Measurements from ENCODE around the gene TEAD1. TPM values are rescaled to one million over a fixed set of nuclear protein-coding genes. Genes with fewer than 3 reads are reported as not detected.

Gene TEAD1
- polyA plus RNA-seq, 1 donor (not counting 4 experiments of a cell fraction or from before 2014, with no cell fraction given): 32.7 TPM

- DNase-seq (ENCODE audit: low read depth, low spot score) (no peak), FAIRE-seq (no peak)
- Histone ChIP-seq H3K27me3 (ENCODE audit: control insufficient read depth, extremely low read depth, insufficient read depth, low read length) (no peaks in the 10 kb centered on the region), H3K4me3 (ENCODE audit: control insufficient read depth in 2 of 3, extremely low read depth in 1 of 3, insufficient read depth in 2 of 3, low read depth in 1 of 3, low read length in 3 of 3) (no peak overlapping the region), H3K4me2 (ENCODE audit: control insufficient read depth, extremely low read depth, insufficient read depth, low read depth, low read length) (no peak overlapping the region), H3K4me1 (ENCODE audit: control insufficient read depth, extremely low read depth, insufficient read depth, low read length) (peaks cover 2% of the 10 kb centered on the region), H3K9me3 (ENCODE audit: control insufficient read depth, low read depth, low read length) (no peaks in the 10 kb centered on the region), H4K20me1 (ENCODE audit: control insufficient read depth, extremely low read depth, insufficient read depth, low read length) (peaks cover 7% of the 10 kb centered on the region), H3K36me3 (ENCODE audit: control insufficient read depth in 2 of 2, extremely low read depth in 1 of 2, insufficient read depth in 2 of 2, low read length in 2 of 2) (peaks cover 2 to 17% of the 10 kb centered on the region in 2 experiments), H3K27ac (ENCODE audit: control insufficient read depth, insufficient read depth, low read length) (no peak overlapping the region), H3K9ac (ENCODE audit: control insufficient read depth, extremely low read depth, insufficient read depth, low read length) (no peak overlapping the region), H2AFZ (ENCODE audit: control insufficient read depth, low read length) (no peak overlapping the region), H3K79me2 (ENCODE audit: control insufficient read depth, insufficient read depth, low read length) (peaks cover 76% of the 10 kb centered on the region), H3K9me1 (ENCODE audit: control insufficient read depth, extremely low read depth, insufficient read depth, low read length) (peaks cover 6% of the 10 kb centered on the region)
- dilution Hi-C loops (cut with MboI; ENCODE audit: extremely low pct_ligation_motif_present, low sequenced_read_pairs): no loop called here
- TF ChIP-seq EZH2 (IDR thresholded peaks at IDR 0.05; ENCODE audit: low read length) (no peak), CTCF (optimal IDR thresholded peaks at IDR 0.05 in 1 of 3, IDR thresholded peaks at IDR 0.05 in 1 of 3, conservative IDR thresholded peaks at IDR 0.05 in 1 of 3; ENCODE audit: extremely low read depth in 1 of 3, insufficient read depth in 2 of 3, low read length in 3 of 3) (no peak)
Measured at GRCh38 chr11:12783765-12784164, 109.5 kb downstream of the TEAD1 start.

- no peak overlapping the region for H2AFZ ChIP-seq (ENCODE audit: control insufficient read depth, low read length)
- TF ChIP-seq CTCF (optimal IDR thresholded peaks at IDR 0.05 in 1 of 3, IDR thresholded peaks at IDR 0.05 in 1 of 3, conservative IDR thresholded peaks at IDR 0.05 in 1 of 3; ENCODE audit: extremely low read depth in 1 of 3, insufficient read depth in 2 of 3, low read length in 3 of 3) (no peak), EZH2 (IDR thresholded peaks at IDR 0.05; ENCODE audit: low read length) (no peak)
- dilution Hi-C loops (cut with MboI; ENCODE audit: extremely low pct_ligation_motif_present, low sequenced_read_pairs): no loop called here
- H3K79me2 ChIP-seq (ENCODE audit: control insufficient read depth, insufficient read depth, low read length): peaks cover 77% of the 10 kb centered on the region
- H3K27me3 ChIP-seq (ENCODE audit: control insufficient read depth, extremely low read depth, insufficient read depth, low read length): no peaks in the 10 kb centered on the region
- no peaks in the 10 kb centered on the region for H3K9me3 ChIP-seq (ENCODE audit: control insufficient read depth, low read depth, low read length)
- peaks cover 0 to 17% of the 10 kb centered on the region in 2 experiments for H3K36me3 ChIP-seq (ENCODE audit: control insufficient read depth in 2 of 2, extremely low read depth in 1 of 2, insufficient read depth in 2 of 2, low read length in 2 of 2)
- no peak overlapping the region for H3K4me3 ChIP-seq (ENCODE audit: control insufficient read depth in 2 of 3, extremely low read depth in 1 of 3, insufficient read depth in 2 of 3, low read depth in 1 of 3, low read length in 3 of 3)
- peaks cover 7% of the 10 kb centered on the region for H4K20me1 ChIP-seq (ENCODE audit: control insufficient read depth, extremely low read depth, insufficient read depth, low read length)
- peaks cover 2% of the 10 kb centered on the region for H3K4me1 ChIP-seq (ENCODE audit: control insufficient read depth, extremely low read depth, insufficient read depth, low read length)
- no peak for DNase-seq (ENCODE audit: low read depth, low spot score)
- no peak overlapping the region for H3K4me2 ChIP-seq (ENCODE audit: control insufficient read depth, extremely low read depth, insufficient read depth, low read depth, low read length)
- H3K9ac ChIP-seq (ENCODE audit: control insufficient read depth, extremely low read depth, insufficient read depth, low read length): no peak overlapping the region
- FAIRE-seq: no peak
- no peak overlapping the region for H3K27ac ChIP-seq (ENCODE audit: control insufficient read depth, insufficient read depth, low read length)
- peaks cover 6% of the 10 kb centered on the region for H3K9me1 ChIP-seq (ENCODE audit: control insufficient read depth, extremely low read depth, insufficient read depth, low read length)
Measured at GRCh38 chr11:12784445-12784844, 110.2 kb downstream of the TEAD1 start.
